Activated CD4-positive, alpha-beta T cell treated with anti-CD3 and anti-CD28 coated beads, Interleukin-2, amount 50 U/mL, for 1 hour (primary cell): ENCODE results near the gene G6PC1.

Source experiments
- DNase-seq: peaks from one replicate; pipeline ENCODE4 v3.0.0-alpha.2; 2020

The G6PC1 gene

GRCh38 chr17:42950044-42950783 lies 49.6 kb downstream of the G6PC1 start:
- DNase-seq: no peak
